Endothelial cell (in vitro differentiated cells): ENCODE measurements around the gene PRRT2. TPM values are rescaled to one million over a fixed set of nuclear protein-coding genes. Genes with fewer than 3 reads are reported as not detected.

Experiments used
- DNase-seq: peaks from one replicate; pipeline ENCODE4 v3.0.0; 2021; ENCODE audit warnings: low spot score
- H3K27ac Mint-ChIP-seq: one replicate; pipeline ENCODE4 v1.8.0; 2021; ENCODE audit warnings: mixed read lengths, inconsistent platforms; ENCODE audit not compliant: unreplicated experiment
- H3K27me3 Mint-ChIP-seq: one replicate; pipeline ENCODE4 v1.8.0; 2021; ENCODE audit warnings: mild to moderate bottlenecking, moderate library complexity, mixed read lengths, inconsistent platforms; ENCODE audit not compliant: unreplicated experiment
- H3K36me3 Mint-ChIP-seq: one replicate; pipeline ENCODE4 v1.8.0; 2021; ENCODE audit warnings: mild to moderate bottlenecking, low read depth, mixed read lengths, inconsistent platforms; ENCODE audit not compliant: unreplicated experiment
- H3K4me1 Mint-ChIP-seq: one replicate; pipeline ENCODE4 v1.8.0; 2021; ENCODE audit warnings: mild to moderate bottlenecking, mixed read lengths, inconsistent platforms; ENCODE audit not compliant: unreplicated experiment
- H3K4me3 Mint-ChIP-seq: one replicate; pipeline ENCODE4 v1.8.0; 2021; ENCODE audit warnings: mild to moderate bottlenecking, mixed read lengths, inconsistent platforms; ENCODE audit not compliant: unreplicated experiment
- H3K9me3 Mint-ChIP-seq: one replicate; pipeline ENCODE4 v1.8.0; 2021; ENCODE audit warnings: mixed read lengths, inconsistent platforms; ENCODE audit not compliant: unreplicated experiment
- CTCF ChIP-seq: fragments of 200-600 bp; sonication (generic); IDR thresholded peaks from one replicate; pipeline ENCODE4 v1.5.0; 2021; ENCODE audit warnings: antibody characterized with exemption; ENCODE audit not compliant: unreplicated experiment
- total RNA-seq: library from RNA; stranded (reverse); fragmentation: NEBNext Ultra II Directional; extraction: Animal tissue kit (Norgen Biotek cat#: 25700); gene quantifications from one replicate; pipeline ENCODE4 v1.2.1, GENCODE V29; 2021; ENCODE audit not compliant: unreplicated experiment

PRRT2 gene
- total RNA-seq, 1 donor from 2014 or later: 15.0 TPM

- peaks cover 22% of the 10 kb centered on the region for H3K27me3 Mint-ChIP-seq
- no peaks in the 10 kb centered on the region for H3K9me3 Mint-ChIP-seq
- no peak for DNase-seq
- H3K27ac Mint-ChIP-seq: peak overlapping the region; percentile 99
- TF ChIP-seq CTCF: no peak
- peaks cover 14% of the 10 kb centered on the region for H3K36me3 Mint-ChIP-seq
- H3K4me1 Mint-ChIP-seq: peaks cover 23% of the 10 kb centered on the region
- H3K4me3 Mint-ChIP-seq: peak overlapping the region; percentile 99
Measured at GRCh38 chr16:29804455-29805231, 7.3 kb upstream of the PRRT2 start.

GRCh38 chr16:29805232-29806098, 6.5 kb upstream of the PRRT2 start:
- H3K4me3 Mint-ChIP-seq: peak overlapping the region; percentile 99
- DNase-seq: peak; percentile 98
- TF ChIP-seq CTCF: no peak
- H3K36me3 Mint-ChIP-seq: peaks cover 14% of the 10 kb centered on the region
- no peaks in the 10 kb centered on the region for H3K9me3 Mint-ChIP-seq
- H3K4me1 Mint-ChIP-seq: peaks cover 29% of the 10 kb centered on the region
- H3K27ac Mint-ChIP-seq: peak overlapping the region; percentile 99
- peaks cover 22% of the 10 kb centered on the region for H3K27me3 Mint-ChIP-seq

- no peak within 1 kb of the TSS for H3K27ac Mint-ChIP-seq
- no peak for TF ChIP-seq CTCF
- H3K4me3 Mint-ChIP-seq: peak within 1 kb of the TSS; percentile 99
- no peak for DNase-seq
- H3K9me3 Mint-ChIP-seq: no peaks in the 10 kb centered on the region
- peaks cover 35% of the 10 kb centered on the region for H3K4me1 Mint-ChIP-seq
- H3K27me3 Mint-ChIP-seq: peaks cover 25% of the 10 kb centered on the region
- H3K36me3 Mint-ChIP-seq: peaks cover 14% of the 10 kb centered on the region
Measured at GRCh38 chr16:29806099-29806579, 5.9 kb upstream of the PRRT2 start, which contains the start of gene MAZ. MAZ (plus strand) TSS chr16:29806529; CDS start chr16:29806702, 173 bp downstream.

GRCh38 chr16:29806641-29807425, 5.2 kb upstream of the PRRT2 start:
- Mint-ChIP-seq H3K27me3 (peaks cover 25% of the 10 kb centered on the region), H3K4me1 (peaks cover 33% of the 10 kb centered on the region), H3K4me3 (peak overlapping the region; percentile 97), H3K9me3 (no peaks in the 10 kb centered on the region), H3K36me3 (peaks cover 14% of the 10 kb centered on the region), H3K27ac (no peak overlapping the region)
- no peak for TF ChIP-seq CTCF
- DNase-seq: peak; percentile 52
